ENCODE results near the gene COG4. TPM values are rescaled to one million over a fixed set of nuclear protein-coding genes. Genes with fewer than 3 reads are reported as not detected.

Gene COG4
- 29.7 TPM for polyA plus RNA-seq (2012; ENCODE audit: missing spikeins)

DNA sequence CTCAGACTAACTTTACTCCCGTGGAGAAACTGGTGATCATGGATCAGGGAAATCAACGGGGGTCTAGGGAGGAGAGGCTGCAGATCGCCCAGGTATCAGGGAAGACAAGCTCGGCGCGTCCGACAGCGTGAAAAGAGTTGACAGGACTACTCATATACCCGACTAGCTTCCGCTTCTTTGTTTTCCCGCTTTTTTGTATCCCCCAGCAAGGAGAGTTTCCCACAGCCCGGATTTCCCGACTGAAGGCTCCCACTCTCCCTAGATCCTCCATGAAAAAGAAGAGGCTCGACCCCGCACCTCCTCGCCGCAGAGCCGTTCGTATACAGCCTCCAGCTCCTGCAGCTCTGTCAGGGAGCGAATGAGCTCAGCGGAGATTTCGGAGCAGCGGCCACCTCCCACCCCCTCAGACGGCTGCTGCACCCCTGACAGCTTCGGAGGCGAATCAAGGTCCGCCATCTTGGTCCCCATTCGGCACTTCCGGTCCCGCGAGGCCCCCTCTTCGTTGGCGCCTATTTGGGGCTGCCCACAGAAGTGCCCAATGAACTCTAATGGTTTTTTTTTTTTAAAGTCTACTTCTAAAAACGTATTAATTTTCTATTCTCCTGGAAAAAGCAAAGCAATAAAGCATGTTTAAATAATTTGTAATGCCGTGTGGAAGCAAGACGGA lies at the start of gene COG4:
TSS of gene COG4 (minus strand) at position 479 of the 667 bp plus-strand sequence. CDS start at position 468, 11 bp downstream.
- FAIRE-seq (peak; percentile 78), DNase-seq (ENCODE audit: insufficient read length) (peak; percentile 77)
- TF ChIP-seq POLR2A (IDR thresholded peaks at IDR 0.05; ENCODE audit: low read depth, low read length) (peak; percentile 94), TAF1 (IDR thresholded peaks at IDR 0.05; ENCODE audit: borderline replicate concordance, low read depth, low read length) (peak; percentile 76), POLR2AphosphoS5 (IDR thresholded peaks at IDR 0.05; ENCODE audit: low read depth, low read length) (peak; percentile 81)

GRCh38 chr16:70572926-70573270 lies 49.5 kb upstream of the COG4 start:
- FAIRE-seq, result no peak
- DNase-seq (ENCODE audit: insufficient read length), result no peak
- TF ChIP-seq POLR2AphosphoS5 (IDR thresholded peaks at IDR 0.05; ENCODE audit: low read depth, low read length) (no peak), POLR2A (IDR thresholded peaks at IDR 0.05; ENCODE audit: low read depth, low read length) (no peak), TAF1 (IDR thresholded peaks at IDR 0.05; ENCODE audit: borderline replicate concordance, low read depth, low read length) (no peak)

- no peak for TF ChIP-seq POLR2AphosphoS5 (IDR thresholded peaks at IDR 0.05; ENCODE audit: low read depth, low read length)
- TF ChIP-seq POLR2A (IDR thresholded peaks at IDR 0.05; ENCODE audit: low read depth, low read length), result peak; percentile 17; the same call in 1 of the 2 replicates
- TF ChIP-seq TAF1 (IDR thresholded peaks at IDR 0.05; ENCODE audit: borderline replicate concordance, low read depth, low read length), result no peak
- FAIRE-seq, result no peak
- DNase-seq (ENCODE audit: insufficient read length), result no peak
Measured at GRCh38 chr16:70572050-70572925, 48.9 kb upstream of the COG4 start.

DNA sequence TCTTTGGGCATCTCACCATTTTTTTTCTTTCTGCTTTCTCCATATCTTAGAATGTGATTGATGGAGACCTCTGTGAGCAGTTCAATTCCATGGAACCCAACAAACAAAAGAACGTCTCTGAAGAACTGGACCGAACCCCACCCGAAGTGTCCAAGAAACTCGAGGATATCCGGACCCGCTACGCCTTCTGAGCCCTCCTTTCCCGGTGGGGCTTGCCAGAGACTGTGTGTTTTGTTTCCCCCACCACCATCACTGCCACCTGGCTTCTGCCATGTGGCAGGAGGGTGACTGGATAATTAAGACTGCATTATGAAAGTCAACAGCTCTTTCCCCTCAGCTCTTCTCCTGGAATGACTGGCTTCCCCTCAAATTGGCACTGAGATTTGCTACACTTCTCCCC lies 48.3 kb upstream of the COG4 start:
- TF ChIP-seq POLR2AphosphoS5 (IDR thresholded peaks at IDR 0.05; ENCODE audit: low read depth, low read length), result no peak
- FAIRE-seq (no peak), DNase-seq (ENCODE audit: insufficient read length) (no peak)

GRCh38 chr16:70570967-70571570 lies 47.7 kb upstream of the COG4 start:
- no peak for DNase-seq (ENCODE audit: insufficient read length)
- no peak for FAIRE-seq
- TF ChIP-seq POLR2AphosphoS5 (IDR thresholded peaks at IDR 0.05; ENCODE audit: low read depth, low read length) (no peak), POLR2A (IDR thresholded peaks at IDR 0.05; ENCODE audit: low read depth, low read length) (no peak), TAF1 (IDR thresholded peaks at IDR 0.05; ENCODE audit: borderline replicate concordance, low read depth, low read length) (no peak)

- FAIRE-seq (no peak), DNase-seq (ENCODE audit: insufficient read length) (no peak)
- TF ChIP-seq POLR2AphosphoS5 (IDR thresholded peaks at IDR 0.05; ENCODE audit: low read depth, low read length) (no peak), TAF1 (IDR thresholded peaks at IDR 0.05; ENCODE audit: borderline replicate concordance, low read depth, low read length) (no peak), POLR2A (IDR thresholded peaks at IDR 0.05; ENCODE audit: low read depth, low read length) (no peak)
Measured at GRCh38 chr16:70569752-70570151, 46.4 kb upstream of the COG4 start.

DNA sequence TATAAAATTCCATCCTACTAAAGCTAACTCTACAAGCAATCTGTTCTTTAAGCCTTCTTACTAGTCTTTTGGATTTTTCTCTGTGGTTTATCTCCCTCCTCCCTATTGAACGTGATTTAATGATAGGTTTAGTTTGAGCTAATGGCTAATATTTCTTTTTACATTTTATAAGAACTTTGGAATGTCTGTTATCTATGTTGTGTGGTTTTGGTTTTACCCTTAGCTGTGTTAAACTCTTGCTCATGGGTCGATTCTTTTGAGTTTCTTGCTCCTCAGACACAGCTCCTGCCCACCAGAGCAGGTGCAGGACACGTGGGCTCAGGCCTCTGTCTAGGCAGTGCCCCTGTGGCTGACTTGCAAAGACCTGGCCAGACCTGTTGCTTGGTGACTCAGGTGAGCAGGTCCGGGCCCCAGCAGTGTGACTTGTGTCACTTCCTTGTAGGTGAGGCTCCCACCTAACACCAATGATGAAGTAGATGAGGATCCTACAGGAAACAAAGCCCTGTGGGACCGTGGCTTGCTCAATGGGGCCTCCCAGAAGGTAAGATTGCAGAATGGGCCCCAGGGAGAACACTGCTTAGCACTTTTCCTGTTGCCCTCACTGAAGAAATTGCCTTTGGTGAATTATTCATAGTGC lies 45.4 kb upstream of the COG4 start:
- FAIRE-seq (no peak), DNase-seq (ENCODE audit: insufficient read length) (no peak)
- TF ChIP-seq TAF1 (IDR thresholded peaks at IDR 0.05; ENCODE audit: borderline replicate concordance, low read depth, low read length), result no peak
- TF ChIP-seq POLR2AphosphoS5 (IDR thresholded peaks at IDR 0.05; ENCODE audit: low read depth, low read length), result no peak
- TF ChIP-seq POLR2A (IDR thresholded peaks at IDR 0.05; ENCODE audit: low read depth, low read length), result no peak

GRCh38 chr16:70565053-70565452 lies 41.7 kb upstream of the COG4 start:
- FAIRE-seq (no peak), DNase-seq (ENCODE audit: insufficient read length) (no peak)
- TF ChIP-seq POLR2A (IDR thresholded peaks at IDR 0.05; ENCODE audit: low read depth, low read length), result no peak
- TF ChIP-seq TAF1 (IDR thresholded peaks at IDR 0.05; ENCODE audit: borderline replicate concordance, low read depth, low read length), result no peak
- no peak for TF ChIP-seq POLR2AphosphoS5 (IDR thresholded peaks at IDR 0.05; ENCODE audit: low read depth, low read length)

DNA sequence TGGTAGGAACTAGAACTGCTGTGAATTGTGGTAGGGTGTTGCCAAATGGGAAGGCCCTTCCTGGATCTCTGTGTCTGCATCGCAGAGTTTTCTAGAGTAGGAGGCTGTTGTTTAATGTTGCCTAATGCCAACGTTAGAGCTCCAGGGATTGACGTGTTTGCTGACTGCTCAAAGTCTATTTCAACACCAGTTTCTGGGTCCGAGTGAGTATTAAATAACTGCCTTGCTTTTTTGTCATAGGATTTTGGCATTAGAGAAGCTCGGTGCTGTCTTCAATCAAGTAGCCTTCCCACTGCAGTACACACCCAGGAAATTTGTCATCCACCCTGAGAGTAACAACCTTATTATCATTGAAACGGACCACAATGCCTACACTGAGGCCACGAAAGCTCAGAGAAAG lies 40.3 kb upstream of the COG4 start:
- no peak for FAIRE-seq
- DNase-seq (ENCODE audit: insufficient read length), result no peak
- TF ChIP-seq TAF1 (IDR thresholded peaks at IDR 0.05; ENCODE audit: borderline replicate concordance, low read depth, low read length) (no peak), POLR2A (IDR thresholded peaks at IDR 0.05; ENCODE audit: low read depth, low read length) (no peak)

DNA sequence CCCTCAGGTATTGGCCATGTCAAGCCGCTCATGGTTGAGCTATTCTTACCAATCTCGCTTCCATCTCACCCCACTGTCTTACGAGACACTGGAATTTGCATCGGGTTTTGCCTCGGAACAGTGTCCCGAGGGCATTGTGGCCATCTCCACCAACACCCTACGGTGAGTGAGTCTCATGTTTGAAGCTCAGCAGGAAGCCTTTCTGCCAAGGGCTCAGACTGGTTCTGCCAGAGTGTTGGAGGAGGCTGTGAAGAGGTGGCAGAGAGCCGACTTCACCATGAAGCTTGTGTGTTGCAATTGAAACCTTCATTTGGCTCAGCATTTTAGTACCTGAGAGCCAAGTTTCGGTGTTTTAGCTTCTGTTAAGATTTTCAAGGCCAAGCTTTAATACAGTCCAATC lies 38.3 kb upstream of the COG4 start:
- no peak for DNase-seq (ENCODE audit: insufficient read length)
- TF ChIP-seq POLR2AphosphoS5 (IDR thresholded peaks at IDR 0.05; ENCODE audit: low read depth, low read length) (no peak), POLR2A (IDR thresholded peaks at IDR 0.05; ENCODE audit: low read depth, low read length) (no peak), TAF1 (IDR thresholded peaks at IDR 0.05; ENCODE audit: borderline replicate concordance, low read depth, low read length) (no peak)
- no peak for FAIRE-seq

GRCh38 chr16:70556063-70556462 lies 32.7 kb upstream of the COG4 start:
- TF ChIP-seq TAF1 (IDR thresholded peaks at IDR 0.05; ENCODE audit: borderline replicate concordance, low read depth, low read length), result no peak
- no peak for TF ChIP-seq POLR2A (IDR thresholded peaks at IDR 0.05; ENCODE audit: low read depth, low read length)
- TF ChIP-seq POLR2AphosphoS5 (IDR thresholded peaks at IDR 0.05; ENCODE audit: low read depth, low read length), result no peak
- FAIRE-seq, result no peak
- no peak for DNase-seq (ENCODE audit: insufficient read length)
